NB4 (cell line): ENCODE measurements around the gene ACTR3C.

Experiments
- MYC ChIP-seq: IDR thresholded peaks from 2 replicates; pipeline ENCODE4 v1.6.1; 2011; ENCODE audit warnings: low read depth, low read length
- TF ChIP-seq, protein P1 (sequence below): IDR thresholded peaks from one replicate; pipeline ENCODE4 v1.5.1; 2012; ENCODE audit warnings: low read depth, low read length

DNA sequence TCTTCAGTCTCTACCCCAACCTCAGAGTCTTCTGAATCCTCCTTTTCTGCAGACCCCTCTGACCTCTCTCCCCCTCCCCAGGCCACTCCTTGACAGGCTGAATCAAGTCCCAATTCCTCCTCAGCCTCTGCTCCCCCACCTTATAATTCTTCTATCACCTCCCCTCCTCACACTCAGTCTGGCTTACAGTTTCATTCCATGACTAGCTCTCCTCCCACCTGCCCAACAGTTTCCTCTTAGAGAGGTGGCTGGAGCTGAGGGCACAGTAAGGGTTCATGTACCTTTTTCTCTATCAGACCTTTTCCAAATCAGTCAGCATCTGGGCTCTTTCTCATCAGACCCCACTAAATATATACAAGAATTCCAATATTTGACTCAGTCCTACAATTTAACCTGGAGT is 14.8 kb downstream of the ACTR3C start:
- TF ChIP-seq, protein P1, sequence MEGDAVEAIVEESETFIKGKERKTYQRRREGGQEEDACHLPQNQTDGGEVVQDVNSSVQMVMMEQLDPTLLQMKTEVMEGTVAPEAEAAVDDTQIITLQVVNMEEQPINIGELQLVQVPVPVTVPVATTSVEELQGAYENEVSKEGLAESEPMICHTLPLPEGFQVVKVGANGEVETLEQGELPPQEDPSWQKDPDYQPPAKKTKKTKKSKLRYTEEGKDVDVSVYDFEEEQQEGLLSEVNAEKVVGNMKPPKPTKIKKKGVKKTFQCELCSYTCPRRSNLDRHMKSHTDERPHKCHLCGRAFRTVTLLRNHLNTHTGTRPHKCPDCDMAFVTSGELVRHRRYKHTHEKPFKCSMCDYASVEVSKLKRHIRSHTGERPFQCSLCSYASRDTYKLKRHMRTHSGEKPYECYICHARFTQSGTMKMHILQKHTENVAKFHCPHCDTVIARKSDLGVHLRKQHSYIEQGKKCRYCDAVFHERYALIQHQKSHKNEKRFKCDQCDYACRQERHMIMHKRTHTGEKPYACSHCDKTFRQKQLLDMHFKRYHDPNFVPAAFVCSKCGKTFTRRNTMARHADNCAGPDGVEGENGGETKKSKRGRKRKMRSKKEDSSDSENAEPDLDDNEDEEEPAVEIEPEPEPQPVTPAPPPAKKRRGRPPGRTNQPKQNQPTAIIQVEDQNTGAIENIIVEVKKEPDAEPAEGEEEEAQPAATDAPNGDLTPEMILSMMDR: no peak
- TF ChIP-seq MYC: no peak
